NCI-H2227 treated with DMSO at 0.1 percent for 48 hours (cell line): ENCODE data around the gene NUF2.

Experiments
- DNase-seq: peaks from one replicate; lab custom pipeline; 2025; lab: John Stamatoyannopoulos, UW

Gene NUF2

GRCh38 chr1:163401211-163401610 is 79.5 kb downstream of the NUF2 start:
- DNase-seq: no peak
